Smooth muscle cell (in vitro differentiated cells): ENCODE results near the gene PPP6R3. TPM values are rescaled to one million over a fixed set of nuclear protein-coding genes. Genes with fewer than 3 reads are reported as not detected.

ENCODE experiments used
- DNase-seq: peaks from one replicate; lab custom pipeline; 2025; ENCODE audit not compliant: unreplicated experiment; lab: John Stamatoyannopoulos, UW
- H2AFZ ChIP-seq: fragments of 200-600 bp; sonication (generic); 2 replicates; pipeline ENCODE4 v1.6.0; 2016; ENCODE audit warnings: antibody characterized with exemption, low read depth, mild to moderate bottlenecking
- H3F3A ChIP-seq: fragments of 200-600 bp; sonication (generic); 2 replicates; pipeline ENCODE4 v1.6.0; 2017; ENCODE audit warnings: antibody characterized with exemption, low read depth
- H3K27ac ChIP-seq: fragments of 200-600 bp; sonication (generic); 2 replicates; pipeline ENCODE4 v1.5.1; 2016; ENCODE audit warnings: low read depth, mild to moderate bottlenecking
- H3K27me3 ChIP-seq: fragments of 200-600 bp; sonication (generic); 2 replicates; pipeline ENCODE4 v1.6.1; 2016; ENCODE audit warnings: low read depth, mild to moderate bottlenecking
- H3K36me3 ChIP-seq: fragments of 200-600 bp; sonication (generic); 2 replicates; pipeline ENCODE4 v1.5.1; 2016; ENCODE audit warnings: low read depth
- H3K4me1 ChIP-seq: fragments of 200-600 bp; sonication (generic); 2 replicates; pipeline ENCODE4 v1.5.1; 2016; ENCODE audit warnings: low read depth
- H3K4me2 ChIP-seq: fragments of 200-600 bp; sonication (generic); 2 replicates; pipeline ENCODE4 v1.6.0; 2016; ENCODE audit warnings: mild to moderate bottlenecking
- H3K4me3 ChIP-seq: fragments of 200-600 bp; sonication (generic); 2 replicates; pipeline ENCODE4 v1.5.1; 2016; ENCODE audit warnings: mild to moderate bottlenecking
- H3K79me2 ChIP-seq: fragments of 200-600 bp; sonication (generic); 2 replicates; pipeline ENCODE4 v1.6.0; 2016; ENCODE audit warnings: low read depth, mild to moderate bottlenecking
- H3K9ac ChIP-seq: fragments of 200-600 bp; sonication (generic); 2 replicates; pipeline ENCODE4 v1.6.0; 2016; ENCODE audit warnings: low read depth
- H3K9me3 ChIP-seq: fragments of 200-600 bp; sonication (generic); replicated peaks from 2 replicates; pipeline ENCODE4 v1.5.1; 2016; ENCODE audit warnings: low read depth
- H4K20me1 ChIP-seq: fragments of 200-600 bp; sonication (generic); 2 replicates; pipeline ENCODE4 v1.6.0; 2016; ENCODE audit warnings: low read depth
- CTCF ChIP-seq: fragments of 200-600 bp; sonication (generic); IDR thresholded peaks from 2 replicates; pipeline ENCODE4 v1.5.1; 2017; ENCODE audit warnings: borderline replicate concordance, mild to moderate bottlenecking, antibody characterized with exemption; ENCODE audit not compliant: insufficient read depth, poor library complexity, severe bottlenecking
- WGBS: methylation state at CpG from one replicate; pipeline ENCODE4 v1.1.7; 2016; ENCODE audit warnings: low lambda C conversion rate; 5-methylcytosine and 5-hydroxymethylcytosine counted together
- polyA plus RNA-seq: library from polyadenylated mRNA; unstranded; fragments of >200 nt; fragmentation: Nextera tagmentation; extraction: Ambion mirVana; gene quantifications from 2 replicates; pipeline ENCODE4 v1.2.1, GENCODE V29; 2016
- total RNA-seq: library from RNA; depleted of rRNA; stranded (reverse); fragments of >200 nt; gene quantifications from 2 replicates; pipeline ENCODE4 v1.2.3, GENCODE V29; 2014

The PPP6R3 gene
- total and polyA plus RNA-seq, 2 experiments from 2014 or later = 28.4 to 121 TPM

- no peak overlapping the region for H3K9ac ChIP-seq
- H3K9me3 ChIP-seq = no peaks in the 10 kb centered on the region
- H3K79me2 ChIP-seq = peaks cover 64% of the 10 kb centered on the region
- no peak for DNase-seq
- H3K4me1 ChIP-seq = no peaks in the 10 kb centered on the region
- TF ChIP-seq CTCF = no peak
- H3K27ac ChIP-seq = peak overlapping the region; percentile 2
- no peak overlapping the region for H2AFZ ChIP-seq
- H3K36me3 ChIP-seq = no peaks in the 10 kb centered on the region
- peaks cover 7% of the 10 kb centered on the region for H3F3A ChIP-seq
- H3K27me3 ChIP-seq = no peaks in the 10 kb centered on the region
- H3K4me3 ChIP-seq = no peak overlapping the region
- H3K4me2 ChIP-seq = no peak overlapping the region
- peaks cover 98% of the 10 kb centered on the region for H4K20me1 ChIP-seq
Observed at GRCh38 chr11:68545347-68545746, 84.8 kb downstream of the PPP6R3 start.

- WGBS = 69% methylated on average over 1 of the region's 1 CpG
- H3K9ac ChIP-seq = no peak overlapping the region
Observed at GRCh38 chr11:68545796-68546195, 85.2 kb downstream of the PPP6R3 start.

GRCh38 chr11:68546555-68546954 lies 86.0 kb downstream of the PPP6R3 start:
- H3K27ac ChIP-seq = no peak overlapping the region
- no peak for DNase-seq

More at GRCh38 chr11:68545796-68546195, 85.2 kb downstream of the PPP6R3 start:
- Histone ChIP-seq H3K79me2 (peaks cover 63% of the 10 kb centered on the region), H4K20me1 (peaks cover 98% of the 10 kb centered on the region), H3K27ac (peak overlapping the region; percentile 2), H3F3A (peaks cover 7% of the 10 kb centered on the region), H3K4me3 (no peak overlapping the region), H3K27me3 (no peaks in the 10 kb centered on the region), H3K4me1 (no peaks in the 10 kb centered on the region), H2AFZ (no peak overlapping the region), H3K9me3 (no peaks in the 10 kb centered on the region), H3K4me2 (no peak overlapping the region), H3K36me3 (no peaks in the 10 kb centered on the region)
- no peak for DNase-seq
- TF ChIP-seq CTCF = no peak

More at GRCh38 chr11:68546555-68546954, 86.0 kb downstream of the PPP6R3 start:
- no peak overlapping the region for H3K9ac ChIP-seq
- H3K4me2 ChIP-seq = no peak overlapping the region
- H3F3A ChIP-seq = peaks cover 7% of the 10 kb centered on the region
- no peaks in the 10 kb centered on the region for H3K9me3 ChIP-seq
- no peak for TF ChIP-seq CTCF
- peaks cover 63% of the 10 kb centered on the region for H3K79me2 ChIP-seq
- no peaks in the 10 kb centered on the region for H3K4me1 ChIP-seq
- H4K20me1 ChIP-seq = peaks cover 98% of the 10 kb centered on the region
- no peaks in the 10 kb centered on the region for H3K27me3 ChIP-seq
- H3K4me3 ChIP-seq = no peak overlapping the region
- H3K36me3 ChIP-seq = no peaks in the 10 kb centered on the region
- 79% methylated on average over 4 of the region's 4 CpGs for WGBS
- H2AFZ ChIP-seq = no peak overlapping the region
